ENCODE results near the gene TSPAN9. TPM values are rescaled to one million over a fixed set of nuclear protein-coding genes. Genes with fewer than 3 reads are reported as not detected.

TSPAN9 gene
- total RNA-seq, 1 experiment from 2014 or later: 17.1 TPM

DNA sequence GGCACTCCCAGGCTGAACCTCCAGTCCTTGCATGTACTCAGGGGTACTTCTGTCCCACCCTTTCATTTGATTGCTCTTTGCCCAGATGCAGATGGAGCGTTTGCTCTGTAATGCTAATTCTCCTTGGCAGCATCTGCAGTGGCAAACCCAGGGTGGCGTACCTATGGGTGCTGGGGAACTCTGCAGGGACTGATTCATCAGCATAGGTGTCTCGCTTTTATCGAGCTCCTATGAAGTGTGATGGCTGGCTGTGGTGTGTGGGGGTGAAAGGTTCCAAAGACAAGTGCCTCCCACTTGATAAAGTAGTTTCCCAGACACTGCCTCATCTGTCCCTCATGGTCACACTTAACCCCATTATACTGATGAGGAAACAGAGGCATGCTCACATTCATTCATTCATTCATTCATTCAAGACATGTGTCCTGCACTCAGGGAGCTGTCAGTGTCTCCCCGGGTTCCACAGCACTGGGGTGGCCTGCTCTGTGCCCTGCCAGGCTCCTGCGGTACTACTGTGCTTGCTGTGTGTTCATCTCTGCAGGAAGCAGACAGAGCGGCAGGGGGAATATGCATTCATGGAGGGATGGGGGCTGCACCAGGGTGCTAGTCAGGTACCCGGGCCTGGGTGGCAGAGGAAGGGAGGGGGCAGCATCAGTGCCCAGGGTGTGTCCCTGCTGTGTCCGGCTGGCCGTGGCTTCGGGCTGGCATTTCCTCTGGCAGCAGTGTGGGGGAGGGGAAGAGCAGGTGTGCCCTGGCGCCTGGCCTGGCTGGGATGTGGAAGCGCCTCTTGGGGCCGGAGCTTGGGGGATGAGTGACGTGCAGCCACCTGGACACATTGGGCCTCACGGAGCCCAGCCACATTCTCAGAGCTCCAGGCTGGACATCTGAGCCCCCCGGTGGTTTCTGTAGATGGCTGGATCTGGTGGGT lies 110.9 kb downstream of the TSPAN9 start:
- no peak for DNase-seq (ENCODE audit: low read depth)

DNA sequence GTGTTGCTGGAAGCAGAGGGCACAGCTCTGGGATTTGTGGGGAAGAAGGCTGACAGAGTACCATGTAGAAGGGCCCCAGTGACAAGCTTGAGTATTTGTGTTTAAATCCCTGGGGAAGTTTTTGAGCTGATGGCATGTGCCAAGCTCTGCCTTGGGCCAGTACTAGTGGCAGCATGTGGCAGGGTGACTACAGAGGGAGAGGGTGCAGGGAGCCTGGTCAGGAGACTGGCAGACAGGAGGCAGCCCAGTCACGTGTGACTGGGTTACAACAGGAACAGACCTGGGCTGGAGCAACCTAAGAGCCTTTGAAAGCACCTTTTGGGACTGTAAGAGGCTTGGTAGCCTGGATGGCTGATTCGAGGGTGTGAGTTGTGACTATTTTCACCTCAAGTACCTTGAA lies 112.1 kb downstream of the TSPAN9 start:
- no peak for DNase-seq (ENCODE audit: low read depth)

DNA sequence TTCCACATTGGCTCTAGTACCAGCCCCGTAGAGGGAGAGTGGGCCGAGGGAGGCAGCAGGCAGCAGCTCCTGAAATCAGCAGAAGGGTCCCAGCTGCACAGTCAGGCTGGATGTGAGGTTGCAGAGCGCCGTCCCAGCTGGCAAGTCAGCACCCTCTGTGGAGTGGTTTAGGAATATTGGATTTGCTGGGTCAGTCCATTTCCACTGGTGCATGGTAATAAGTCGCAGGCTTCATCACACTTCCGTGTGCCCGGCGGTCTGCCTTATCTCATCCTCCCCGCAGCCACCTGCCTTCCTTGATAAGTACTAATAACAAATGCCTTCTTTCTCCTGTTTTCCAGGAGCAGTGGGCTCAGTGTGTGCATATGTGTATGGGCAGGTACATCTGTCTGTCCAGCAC lies 112.9 kb downstream of the TSPAN9 start:
- no peak for DNase-seq (ENCODE audit: low read depth)

DNA sequence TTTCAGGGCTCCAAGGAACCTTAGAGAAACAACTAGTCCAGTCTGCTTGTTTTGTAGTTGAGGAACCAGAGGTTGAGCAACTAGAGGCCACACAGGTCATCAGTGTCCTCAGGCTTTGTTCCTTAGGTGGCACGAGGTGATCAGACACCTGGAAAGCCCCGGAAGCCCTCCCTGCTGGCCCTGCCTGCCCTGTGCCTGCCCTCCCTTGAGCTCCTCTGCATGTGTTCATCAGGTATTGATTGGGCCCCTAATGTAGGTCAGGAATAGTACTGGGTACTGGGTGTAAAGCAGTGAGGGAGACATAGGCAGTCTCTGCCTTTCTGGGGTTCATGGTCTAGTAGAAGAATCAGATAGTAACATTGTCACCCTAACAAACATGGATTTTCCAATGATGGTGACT lies 114.3 kb downstream of the TSPAN9 start:
- no peak for DNase-seq (ENCODE audit: low read depth)

DNA sequence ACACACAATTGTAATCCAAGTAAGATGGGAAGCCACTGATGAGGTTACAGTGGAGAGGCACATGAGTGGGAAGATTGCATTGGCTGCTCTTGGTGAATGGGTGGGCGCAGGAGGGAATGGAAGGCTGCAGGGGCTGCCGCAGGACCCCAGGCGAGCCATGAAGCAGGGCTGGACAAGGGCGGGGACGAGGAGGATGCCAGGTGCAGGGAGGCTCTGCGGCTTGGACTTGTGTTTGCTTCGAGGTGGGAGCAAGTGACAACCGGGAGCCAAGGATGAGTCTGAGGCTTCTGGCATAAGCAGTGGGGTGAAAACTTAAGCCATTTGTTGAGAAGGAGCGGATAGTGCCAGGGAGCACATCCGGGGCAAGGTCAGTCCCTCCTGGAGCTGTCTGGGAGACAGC lies 115.0 kb downstream of the TSPAN9 start:
- no peak for DNase-seq (ENCODE audit: low read depth)

DNA sequence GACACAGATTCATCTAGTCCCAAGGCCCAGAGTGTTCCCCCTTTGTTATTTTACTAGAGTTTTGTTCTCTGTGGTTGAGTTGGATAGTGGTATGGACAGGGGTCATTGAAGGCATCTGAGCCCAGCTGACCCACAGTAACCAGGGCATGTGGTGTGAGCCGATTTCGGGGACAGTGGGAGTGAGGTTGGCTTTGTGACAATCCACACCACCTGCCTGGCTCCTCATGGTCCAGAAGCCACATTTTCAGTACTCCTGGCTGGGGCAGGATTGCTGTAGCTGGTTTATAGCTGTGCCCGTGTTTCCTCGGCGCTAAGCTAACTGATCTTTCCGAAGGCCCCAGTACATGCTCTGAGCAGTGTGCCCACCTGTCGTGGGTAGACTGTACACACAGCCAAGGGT lies 116.0 kb downstream of the TSPAN9 start:
- DNase-seq (ENCODE audit: low read depth): no peak

DNA sequence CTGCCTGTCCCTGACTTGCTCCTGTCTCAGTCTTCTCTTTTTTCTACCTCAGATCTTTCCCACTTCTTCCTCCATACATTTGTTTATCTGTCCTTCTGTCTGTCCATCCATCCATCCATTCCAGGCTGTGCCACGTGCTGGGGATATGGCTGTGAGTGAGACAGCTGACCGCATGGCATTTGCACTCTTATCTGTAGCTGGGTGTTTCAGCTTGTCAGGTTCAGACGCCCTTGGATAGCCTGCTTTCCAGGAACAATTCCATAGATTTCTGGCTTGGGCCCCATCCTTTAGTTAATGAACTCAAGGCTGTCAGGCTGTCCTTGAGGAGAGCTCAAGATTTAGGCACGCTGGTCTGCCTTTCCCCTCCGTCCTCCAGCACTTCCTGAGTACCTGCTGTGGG lies 116.6 kb downstream of the TSPAN9 start:
- DNase-seq (ENCODE audit: low read depth): no peak

DNA sequence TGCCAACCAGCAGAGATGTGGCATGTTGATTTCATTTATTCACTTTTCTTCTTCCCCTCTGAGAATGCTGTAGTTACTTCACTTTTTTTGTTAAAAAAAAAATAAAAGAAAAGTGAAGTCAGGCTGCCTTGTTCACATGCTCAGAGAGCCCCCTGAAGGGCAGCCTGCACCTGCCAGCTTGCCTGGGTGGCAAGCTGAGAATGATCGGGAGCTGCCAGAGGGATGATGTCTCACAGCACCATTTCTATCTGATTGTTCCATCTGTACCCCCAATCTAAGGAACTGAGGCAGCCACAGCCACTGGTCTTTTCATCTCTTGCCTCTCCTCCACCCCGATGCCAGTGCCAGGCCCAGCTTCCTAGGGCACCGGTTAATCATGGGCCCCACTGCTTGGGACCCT lies 118.2 kb downstream of the TSPAN9 start:
- no peak for DNase-seq (ENCODE audit: low read depth)

DNA sequence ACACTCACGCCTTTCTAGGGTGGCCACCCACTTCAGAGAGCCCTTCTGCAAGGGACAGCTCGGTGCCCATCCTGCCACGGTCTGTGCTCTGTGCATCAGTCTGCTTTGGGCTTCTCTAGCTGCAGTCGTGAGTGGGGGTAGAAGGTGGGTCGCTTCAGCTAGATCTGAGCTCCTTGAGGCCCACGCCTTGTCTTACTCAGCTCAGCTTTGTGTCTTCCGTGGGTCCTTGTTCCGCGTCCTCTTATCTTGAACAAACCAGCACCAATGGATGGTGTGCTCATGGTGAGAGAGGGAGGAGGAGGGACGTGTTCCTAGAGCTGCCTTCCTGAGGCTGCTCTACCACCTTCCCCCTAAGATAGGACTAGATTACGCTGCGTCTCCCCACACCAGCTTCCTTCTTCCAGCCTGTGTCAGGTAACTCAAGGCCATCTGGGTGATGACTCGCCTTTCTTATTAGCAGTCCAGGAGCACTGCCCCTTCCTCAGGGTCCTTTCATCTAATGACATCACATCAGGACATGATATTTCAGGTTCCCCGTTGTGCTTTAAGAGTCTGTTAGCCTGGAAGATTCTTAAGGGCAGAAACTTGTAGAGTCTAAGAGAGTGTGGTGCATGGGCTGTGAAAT lies 118.8 kb downstream of the TSPAN9 start:
- DNase-seq (ENCODE audit: low read depth): no peak

DNA sequence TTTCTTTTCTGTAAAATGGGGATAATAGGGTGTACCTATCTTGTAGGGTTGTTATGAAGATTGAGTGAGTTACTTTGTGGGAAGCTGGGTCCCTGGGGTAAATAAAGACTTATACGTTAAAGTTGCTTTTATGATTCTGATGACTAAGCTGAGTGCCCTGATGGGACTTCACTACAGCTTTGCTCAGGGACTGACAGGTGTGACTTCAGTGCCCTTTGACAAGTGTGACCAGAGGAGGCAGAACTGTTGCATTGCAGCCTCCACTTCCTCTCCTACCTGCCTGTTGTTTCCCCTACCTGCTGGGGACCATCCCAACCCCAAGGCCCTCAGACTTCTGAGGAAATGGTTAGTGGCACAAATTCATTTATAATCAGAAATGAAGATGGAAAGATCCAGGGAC lies 119.3 kb downstream of the TSPAN9 start:
- DNase-seq (ENCODE audit: low read depth): no peak

DNA sequence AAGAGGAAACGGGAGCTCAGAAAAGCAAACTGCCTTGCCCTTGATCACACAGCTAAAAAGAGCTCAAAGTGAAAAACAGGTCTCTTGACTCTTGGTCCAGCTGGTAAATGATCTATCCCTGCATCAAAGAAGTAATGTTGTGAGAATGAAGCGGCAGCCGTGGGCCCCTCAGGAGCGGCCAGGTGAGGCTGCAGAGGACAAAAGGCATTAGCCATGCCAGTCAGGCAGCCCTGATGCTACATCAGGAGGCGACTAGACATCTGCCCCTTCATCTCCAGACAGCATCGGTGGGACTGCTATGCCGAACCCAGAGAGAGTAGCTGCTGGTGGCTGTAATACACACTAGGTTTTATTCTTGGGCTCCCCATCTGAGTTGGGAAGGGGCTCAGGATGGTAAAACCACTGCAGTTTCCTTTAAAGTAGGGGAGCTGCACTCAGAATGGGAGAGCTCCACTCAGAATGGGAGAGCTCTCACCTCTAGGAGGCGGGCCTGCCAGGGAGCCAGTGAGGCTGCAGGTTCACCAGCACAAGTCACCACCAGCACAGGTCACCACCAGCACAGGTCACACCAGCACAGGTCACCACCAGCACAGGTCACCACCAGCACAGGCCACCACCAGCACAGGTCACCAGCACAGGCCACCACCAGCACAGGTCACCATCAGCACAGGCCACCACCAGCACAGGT lies 120.1 kb downstream of the TSPAN9 start:
- DNase-seq (ENCODE audit: low read depth): no peak

DNA sequence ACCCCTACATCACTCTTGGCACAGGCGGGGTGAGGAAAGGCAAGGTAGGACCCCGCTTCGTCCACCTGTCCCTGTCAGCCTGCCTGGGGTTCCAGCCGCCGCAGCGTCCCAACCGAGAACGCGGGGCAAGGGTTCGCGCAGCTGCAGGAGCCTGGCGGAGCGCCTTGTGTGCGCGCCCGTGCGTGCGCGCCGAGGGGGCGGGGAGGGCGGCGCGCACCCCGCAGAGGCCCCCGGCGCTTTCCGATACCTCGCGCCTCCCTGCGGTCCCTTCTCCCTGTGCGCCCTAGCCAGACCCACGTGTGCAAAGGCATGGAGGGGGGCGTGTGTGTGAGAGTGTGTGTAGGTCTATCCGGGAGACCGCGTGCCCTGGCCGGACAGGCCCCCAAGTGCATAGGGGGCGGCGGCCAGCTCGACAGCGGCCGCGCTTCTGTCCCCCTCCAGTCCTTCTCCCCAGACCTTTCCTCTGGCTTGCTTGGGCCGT lies 122.4 kb downstream of the TSPAN9 start:
- no peak for DNase-seq (ENCODE audit: low read depth)

DNA sequence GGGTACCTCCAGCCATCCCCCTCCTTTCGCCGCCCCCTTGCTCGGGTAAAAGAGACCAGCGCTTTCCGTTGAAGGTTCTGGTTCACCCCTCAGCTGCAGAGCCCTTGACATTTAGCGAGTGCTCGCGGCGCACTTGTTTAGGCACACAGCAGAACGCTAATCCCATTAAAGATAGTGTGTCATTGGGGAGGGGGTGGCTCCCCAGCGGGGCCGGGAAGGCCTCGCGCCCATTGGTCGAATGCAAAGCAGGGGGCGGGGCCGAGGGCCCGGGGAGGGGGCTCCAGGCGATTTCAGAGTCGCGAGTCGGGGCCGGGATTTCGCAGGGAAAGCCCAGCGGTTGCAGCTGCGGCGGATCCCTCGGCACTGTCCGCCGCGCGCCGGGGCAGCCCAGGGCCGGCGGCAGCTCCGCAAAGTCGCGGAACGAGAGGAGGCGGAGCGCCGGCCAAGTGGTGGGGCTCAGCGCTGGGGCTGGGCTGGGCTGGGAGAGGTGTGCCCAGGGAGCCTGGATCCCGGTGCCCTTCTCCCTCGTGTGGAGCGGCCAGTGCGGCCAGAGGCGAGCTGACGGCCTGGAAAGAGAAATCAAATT lies 122.9 kb downstream of the TSPAN9 start:
- no peak for DNase-seq (ENCODE audit: low read depth)

DNA sequence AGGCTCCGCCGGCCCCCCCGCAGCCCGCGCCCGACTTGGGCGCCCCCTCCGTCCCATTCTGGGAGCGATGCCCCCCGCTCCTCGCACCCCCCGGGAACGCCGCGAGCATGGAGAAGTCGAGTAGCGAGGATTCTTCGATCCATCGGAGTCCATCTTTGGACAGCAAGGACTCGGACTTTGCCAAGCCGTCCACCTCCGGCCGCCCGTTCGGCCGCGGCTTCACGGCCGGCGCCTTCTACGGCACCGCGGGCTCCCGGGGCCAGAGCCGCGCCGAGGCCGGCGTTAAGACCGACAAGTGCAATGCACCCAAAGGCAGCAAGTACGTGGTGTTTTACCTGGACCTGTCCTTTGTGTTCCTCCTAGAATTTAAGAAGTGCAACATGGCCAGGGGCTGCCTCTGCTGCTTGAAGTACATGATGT lies 123.6 kb downstream of the TSPAN9 start:
- DNase-seq (ENCODE audit: low read depth): no peak

DNA sequence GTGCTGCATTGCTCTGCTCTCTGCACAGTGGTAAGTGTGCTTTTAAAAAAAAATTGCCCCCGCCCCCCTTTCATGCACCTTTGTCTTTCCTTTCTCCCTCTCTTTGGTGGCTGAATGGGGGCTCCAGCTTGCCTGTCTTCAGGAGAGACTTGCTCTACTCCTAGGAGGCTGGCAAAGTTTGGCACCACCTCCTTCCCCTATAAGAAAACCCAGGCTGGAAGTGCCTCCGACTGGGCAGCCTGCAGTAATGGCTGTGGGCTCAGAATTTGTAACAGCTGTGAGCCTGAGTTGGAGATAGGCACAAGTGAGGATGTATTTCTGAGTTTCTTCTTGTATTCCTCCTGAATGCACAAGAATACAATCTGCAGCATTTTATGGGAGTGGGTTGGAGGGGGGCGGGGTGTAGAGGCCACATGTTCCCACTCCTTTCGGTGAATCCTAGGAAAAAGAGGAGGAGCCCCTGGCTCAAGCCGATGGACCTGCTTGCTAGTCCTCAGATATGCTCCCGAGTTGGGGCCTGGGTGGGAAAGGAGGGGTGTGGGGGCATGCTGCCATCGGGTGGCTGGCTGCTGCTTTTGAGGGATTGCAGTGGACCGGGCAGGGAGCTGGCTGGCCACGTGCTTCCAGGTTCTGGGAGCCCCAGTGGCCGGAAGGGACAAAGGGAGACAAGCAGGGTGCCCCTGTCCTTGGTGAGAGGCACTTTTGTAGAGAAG lies 124.3 kb downstream of the TSPAN9 start:
- no peak for DNase-seq (ENCODE audit: low read depth)

DNA sequence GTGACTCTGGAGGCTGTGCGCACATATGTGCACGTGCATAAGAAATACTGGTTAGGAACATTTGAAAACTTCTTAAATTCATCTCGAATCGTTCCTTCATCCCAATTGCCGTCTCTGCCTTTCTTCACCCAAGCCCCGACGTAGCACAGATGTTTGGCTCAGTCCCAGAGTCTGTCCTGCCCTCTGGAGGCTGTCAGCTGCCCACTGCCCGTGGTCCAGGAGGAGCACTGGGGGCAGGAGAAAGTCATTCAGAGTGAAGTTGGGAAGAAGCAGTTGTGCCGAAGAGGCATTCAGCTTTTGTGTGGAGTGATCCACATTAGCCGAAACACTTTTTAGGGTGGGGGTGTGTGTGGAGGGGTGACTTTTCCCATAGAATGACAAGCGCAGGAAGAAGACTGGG lies 124.9 kb downstream of the TSPAN9 start:
- DNase-seq (ENCODE audit: low read depth): no peak

DNA sequence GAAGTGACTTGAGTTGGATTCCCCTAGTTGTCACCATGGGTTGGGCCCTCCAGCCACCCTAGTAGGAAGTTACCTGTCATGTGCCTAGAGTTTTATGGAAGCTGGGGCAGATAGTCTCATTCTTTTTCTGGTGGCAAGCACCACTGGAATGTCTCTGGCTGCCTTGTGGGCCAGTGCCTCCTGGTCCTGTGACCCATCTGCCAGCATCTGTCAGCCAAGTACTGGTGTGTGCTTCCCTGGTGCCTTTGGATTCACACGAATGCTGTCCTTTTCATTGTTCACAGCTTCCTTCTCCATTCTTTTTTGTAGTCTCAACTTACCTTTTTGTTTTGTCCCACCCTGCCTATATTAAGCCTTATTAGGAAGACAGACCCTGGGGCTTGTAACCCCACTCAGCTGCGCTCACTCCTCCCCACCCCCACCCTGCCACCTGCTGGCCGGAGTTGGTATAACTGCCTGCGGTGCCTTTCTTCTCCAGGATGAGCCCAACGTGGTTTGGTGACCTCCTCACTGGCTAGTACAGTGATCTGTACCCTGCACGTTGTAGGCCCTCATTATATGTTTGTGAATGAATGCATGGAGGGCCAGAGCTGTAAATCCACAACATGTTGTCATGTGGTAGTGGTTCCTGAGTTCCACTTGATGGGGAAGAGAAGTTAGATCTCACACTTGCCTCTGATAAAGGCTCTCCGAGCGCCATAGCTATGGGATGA lies 125.7 kb downstream of the TSPAN9 start:
- DNase-seq (ENCODE audit: low read depth): peak; percentile 26

DNA sequence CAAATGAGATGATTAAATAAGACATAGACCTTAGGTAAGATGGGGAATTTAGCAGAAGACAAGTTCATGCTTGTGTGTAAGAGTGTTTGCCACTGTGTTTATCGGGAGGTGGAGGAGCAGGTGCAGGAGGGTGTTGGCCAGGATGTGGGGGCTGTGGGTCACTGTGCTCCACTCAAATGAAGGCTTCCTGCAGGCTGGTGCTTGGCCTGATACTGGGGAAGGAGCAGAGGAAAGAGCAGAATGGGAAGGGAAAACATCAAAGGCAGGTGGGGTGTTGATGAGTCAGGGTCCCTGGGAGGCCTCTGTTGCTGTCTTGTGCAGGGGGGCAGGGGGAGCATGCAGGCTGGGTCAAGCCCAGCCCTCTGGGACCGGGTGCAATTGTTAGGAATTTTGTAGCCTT lies 126.5 kb downstream of the TSPAN9 start:
- no peak for DNase-seq (ENCODE audit: low read depth)

DNA sequence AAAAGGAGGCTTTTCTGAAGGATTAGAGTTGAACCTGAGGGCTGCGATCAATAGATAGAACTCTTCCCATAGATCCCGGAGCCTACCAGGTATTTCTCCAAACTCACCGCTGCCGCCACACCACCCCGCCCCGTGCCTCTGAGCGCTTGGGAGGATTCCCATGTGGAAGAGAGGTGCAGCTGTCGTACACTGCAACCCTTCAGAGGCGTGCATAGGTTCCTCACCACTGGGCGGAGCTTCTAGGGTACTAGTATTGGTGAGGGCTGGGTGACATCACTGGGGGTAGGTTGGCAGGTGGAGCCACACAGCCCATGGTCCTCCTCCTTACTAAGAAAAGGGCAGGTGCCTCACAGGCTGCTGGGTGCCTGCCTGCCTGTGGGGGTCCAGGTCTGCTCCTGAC lies 127.0 kb downstream of the TSPAN9 start:
- no peak for DNase-seq (ENCODE audit: low read depth)

DNA sequence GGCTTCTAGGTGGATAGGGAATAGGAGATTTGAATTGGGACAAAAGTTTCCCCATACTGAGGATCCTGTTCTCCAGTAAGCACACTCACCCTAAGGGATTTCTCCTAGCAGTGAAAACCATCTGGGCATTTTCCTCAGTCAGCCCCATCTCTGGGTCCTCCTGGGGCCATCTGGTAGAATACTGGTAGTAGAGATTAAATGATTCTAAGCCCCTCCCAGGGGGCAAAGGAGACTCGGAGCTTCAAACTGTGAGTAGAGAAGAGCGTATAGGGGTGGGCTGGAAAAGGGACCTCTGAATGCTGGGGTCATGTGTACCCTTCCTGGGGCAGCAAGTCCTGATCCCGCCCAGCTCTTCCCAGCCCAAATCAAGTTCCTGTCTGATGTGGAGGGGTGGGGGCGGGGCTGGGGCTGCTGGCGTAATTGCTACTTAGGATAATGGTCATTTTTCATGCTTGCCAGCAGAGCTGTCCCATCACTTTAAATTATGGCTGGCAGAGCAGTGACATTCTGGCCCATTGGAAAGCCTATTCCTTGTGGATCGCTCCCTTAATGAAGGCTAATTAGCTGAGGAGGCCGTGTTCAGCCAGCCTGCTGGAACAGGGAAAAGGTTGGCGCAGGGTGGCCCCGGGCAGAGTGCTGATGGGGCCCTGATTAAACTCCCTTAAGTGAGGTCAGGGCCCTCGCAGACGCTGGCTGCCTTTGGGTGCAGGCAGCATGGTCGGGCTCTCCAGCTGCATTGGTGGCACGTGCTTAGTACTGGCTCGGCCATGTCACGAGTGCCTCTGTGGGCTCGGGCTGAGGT lies 127.8 kb downstream of the TSPAN9 start:
- no peak for DNase-seq (ENCODE audit: low read depth)
